Stimulated activated CD8-positive, alpha-beta memory T cell treated with anti-CD3 and anti-CD28 coated beads, Interleukin-7, amount 100 ng/mL, for 24 hours (primary cell): ENCODE results near the gene TPSD1.
"Not testable (repeated sequence)": the region's sequence is repeated elsewhere in the genome, so short reads cannot be mapped to it uniquely, and the experiment has no call there.

Source experiments
- DNase-seq: peaks from one replicate; pipeline ENCODE4 v3.0.0-alpha.2; 2020; ENCODE audit warnings: low read depth

Gene TPSD1

DNA sequence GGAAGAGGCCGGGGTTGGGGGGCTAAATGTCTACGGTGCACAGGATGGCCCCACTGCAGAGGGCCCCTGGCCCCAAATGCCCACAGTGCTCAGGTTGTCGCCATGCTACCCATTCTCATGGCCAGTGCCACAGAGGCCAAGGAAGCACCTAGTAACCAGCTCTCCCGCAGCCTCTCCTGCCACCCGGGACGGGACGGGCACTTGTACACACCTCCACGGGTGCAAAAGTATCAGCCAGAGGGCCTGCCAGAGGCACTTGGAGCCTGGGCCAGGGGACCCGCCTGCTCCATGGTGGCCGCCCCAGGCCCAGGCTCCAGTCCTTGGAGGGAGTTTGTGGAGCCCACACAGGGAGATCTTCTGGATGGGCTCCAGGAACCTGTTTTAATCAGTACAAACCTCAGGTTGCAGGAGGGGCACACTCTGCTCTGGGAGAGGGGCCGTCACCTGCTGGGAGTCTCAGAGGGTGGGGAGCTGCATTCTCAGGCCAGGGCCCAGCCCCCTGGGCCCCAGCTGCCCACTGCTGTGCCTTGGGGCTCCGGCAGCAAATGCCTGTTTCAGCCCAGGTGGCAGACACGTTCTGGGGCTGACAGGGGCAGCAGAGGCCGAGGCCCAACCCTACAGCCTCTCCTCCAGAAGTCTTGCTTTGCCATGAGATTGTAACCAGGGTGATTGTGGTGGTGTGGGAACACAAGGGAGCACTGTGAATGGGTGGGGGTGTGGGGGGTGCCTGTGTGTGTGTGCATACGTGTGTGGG, 7.9 kb downstream of the TPSD1 start:
- DNase-seq, result no peak

DNA sequence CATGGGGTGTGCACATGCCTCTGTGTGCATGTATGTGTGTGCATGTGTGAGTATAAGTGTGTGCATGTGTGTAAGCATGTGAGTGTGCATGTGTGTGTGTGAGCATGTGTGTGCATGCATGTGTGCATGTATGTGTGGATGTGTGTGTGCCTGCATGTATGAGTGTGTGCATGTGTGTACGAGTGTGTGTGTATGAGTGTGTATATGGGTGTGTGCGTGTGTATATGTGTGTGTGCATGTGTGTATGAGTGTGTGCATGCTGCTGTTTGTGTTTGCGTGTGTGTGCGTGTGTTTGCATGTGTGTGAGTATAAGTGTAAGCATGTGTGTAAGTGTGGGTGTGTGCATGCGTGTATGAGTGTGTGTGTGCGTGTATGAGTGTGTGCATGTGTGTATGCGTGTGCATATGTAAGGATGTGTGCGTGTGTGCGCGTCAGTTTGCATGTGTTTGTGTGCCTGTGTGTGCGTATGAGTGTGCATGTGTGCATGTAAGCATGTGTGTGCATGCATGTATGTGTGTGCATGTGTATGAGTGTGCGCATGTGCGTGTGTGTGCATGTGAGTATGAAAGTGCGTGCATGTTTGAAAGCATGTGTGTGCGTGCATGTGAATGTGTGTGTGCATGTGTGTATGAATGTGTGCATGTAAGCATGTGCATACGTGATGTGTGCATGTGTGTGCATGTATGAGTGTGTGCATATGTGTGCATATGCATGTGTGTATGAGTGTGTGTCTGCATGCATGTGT, 8.6 kb downstream of the TPSD1 start:
- no peak for DNase-seq

DNA sequence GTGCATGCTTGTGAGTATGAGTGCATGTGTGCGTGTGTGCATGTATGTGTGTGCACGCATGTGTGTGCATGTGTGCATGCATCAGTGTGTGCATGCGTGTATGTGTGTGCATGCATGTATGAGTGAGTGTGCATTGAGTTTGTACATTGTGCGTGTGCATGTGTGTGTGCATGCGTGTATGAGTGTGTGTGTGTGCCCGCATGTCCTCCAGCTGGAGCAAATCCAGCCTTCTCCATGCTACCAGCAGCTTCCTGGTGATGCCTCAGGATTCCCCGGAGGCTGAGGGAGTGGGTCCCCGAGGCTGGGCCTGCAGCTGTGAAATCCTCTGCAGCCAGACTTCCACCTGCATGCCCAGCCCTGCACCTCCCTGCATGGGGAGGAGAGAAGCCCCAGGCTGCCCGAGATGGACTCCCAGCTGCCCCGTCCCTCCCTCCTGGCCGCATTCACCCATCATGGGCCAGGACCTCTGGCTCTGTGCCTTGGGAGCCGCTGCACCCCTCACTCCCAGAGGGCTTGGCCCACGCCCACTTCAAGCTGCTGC, 9.3 kb downstream of the TPSD1 start:
- no peak for DNase-seq

- no peak for DNase-seq
These were observed 10.0 kb downstream of the TPSD1 start for GRCh38 chr16:1265826-1266225.

GRCh38 chr16:1269418-1269817, 13.5 kb downstream of the TPSD1 start:
- not testable (repeated sequence) for DNase-seq

- DNase-seq, result no peak
These were observed 15.5 kb downstream of the TPSD1 start for GRCh38 chr16:1271380-1271723.

DNA sequence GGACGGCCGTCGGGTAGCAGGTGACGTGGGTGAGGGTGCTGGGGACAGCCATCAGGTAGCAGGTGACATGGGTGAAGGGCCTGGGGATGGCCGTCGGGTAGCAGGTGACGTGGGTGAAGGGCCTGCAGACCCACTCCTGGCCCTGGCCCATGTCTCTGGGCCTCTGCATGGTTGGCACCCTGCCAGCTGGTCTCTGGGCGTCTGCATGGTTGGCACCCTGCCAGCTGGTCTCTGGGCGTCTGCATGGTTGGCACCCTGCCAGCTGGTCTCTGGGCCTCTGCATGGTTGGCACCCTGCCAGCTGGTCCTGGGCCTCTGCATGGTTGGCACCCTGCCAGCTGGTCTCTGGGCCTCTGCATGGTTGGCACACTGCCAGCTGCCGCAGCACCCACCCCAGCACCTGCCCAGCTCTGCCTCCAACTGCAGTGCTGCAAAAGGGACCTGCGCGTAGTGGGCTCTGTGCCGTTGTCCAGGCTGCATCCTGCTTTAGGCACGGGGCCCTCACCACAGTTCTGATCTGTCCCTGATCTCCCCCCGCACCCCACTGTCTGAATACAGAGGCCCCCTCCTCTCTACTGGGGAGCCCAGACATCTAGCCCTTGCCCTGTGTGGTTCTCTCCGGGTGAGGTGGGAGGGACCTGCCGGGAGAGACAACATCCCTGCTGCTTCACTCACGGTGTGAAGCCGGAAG, 16.0 kb downstream of the TPSD1 start:
- DNase-seq, result not testable (repeated sequence)

DNA sequence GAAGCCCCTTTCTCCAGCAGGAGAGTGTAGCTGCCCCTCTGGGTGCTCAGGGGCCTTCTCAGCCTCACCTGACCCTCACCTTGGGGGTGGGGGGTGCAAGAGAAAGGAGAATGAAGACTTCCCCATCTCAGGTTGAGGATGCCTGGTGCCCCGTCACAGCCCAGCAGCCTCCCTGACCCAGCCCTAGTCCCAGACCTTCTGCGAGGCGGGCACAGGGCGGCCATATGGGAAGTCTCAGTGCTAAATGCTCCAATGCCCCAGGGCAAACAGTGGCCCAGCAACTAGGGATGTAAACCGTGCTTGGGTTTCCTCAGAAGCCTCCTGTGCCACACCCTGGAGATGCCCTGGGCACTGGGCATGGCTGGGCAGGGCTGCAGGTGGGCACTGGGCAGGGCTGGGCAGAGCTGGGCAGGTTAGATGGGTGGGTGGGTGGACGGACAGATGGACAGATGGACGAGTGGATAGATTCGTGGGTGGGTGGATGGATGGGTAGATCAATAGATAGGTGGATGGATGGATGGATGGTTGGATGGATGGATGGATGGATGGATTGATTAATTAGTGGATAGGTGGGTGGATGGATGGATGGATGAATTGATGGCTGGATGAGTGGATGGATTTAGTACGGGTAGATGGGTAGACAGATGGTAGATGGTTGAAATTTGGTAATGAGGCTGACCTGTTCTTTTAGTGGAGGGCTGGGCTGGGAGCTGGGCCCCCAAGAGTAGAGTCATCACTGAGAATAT, 16.8 kb downstream of the TPSD1 start:
- no peak for DNase-seq

- no peak for DNase-seq
These were observed 17.9 kb downstream of the TPSD1 start for GRCh38 chr16:1273816-1274215.

DNA sequence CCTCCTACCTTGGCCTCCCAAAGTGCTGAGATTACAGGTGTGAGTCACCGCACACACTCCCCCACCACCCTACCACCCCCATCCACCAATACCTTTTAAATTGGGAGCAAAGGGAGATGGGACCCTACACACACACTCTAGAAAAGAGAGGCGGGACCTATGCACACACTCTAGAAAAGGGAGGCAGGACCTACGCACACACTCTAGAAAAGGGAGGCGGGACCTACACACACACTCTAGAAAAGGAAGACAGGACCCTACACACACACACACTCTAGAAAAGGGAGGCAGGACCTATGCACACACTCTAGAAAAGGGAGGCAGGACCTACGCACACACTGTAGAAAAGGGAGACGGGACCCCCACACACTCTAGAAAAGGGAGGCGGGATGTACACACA, 18.9 kb downstream of the TPSD1 start:
- DNase-seq, result no peak

DNA sequence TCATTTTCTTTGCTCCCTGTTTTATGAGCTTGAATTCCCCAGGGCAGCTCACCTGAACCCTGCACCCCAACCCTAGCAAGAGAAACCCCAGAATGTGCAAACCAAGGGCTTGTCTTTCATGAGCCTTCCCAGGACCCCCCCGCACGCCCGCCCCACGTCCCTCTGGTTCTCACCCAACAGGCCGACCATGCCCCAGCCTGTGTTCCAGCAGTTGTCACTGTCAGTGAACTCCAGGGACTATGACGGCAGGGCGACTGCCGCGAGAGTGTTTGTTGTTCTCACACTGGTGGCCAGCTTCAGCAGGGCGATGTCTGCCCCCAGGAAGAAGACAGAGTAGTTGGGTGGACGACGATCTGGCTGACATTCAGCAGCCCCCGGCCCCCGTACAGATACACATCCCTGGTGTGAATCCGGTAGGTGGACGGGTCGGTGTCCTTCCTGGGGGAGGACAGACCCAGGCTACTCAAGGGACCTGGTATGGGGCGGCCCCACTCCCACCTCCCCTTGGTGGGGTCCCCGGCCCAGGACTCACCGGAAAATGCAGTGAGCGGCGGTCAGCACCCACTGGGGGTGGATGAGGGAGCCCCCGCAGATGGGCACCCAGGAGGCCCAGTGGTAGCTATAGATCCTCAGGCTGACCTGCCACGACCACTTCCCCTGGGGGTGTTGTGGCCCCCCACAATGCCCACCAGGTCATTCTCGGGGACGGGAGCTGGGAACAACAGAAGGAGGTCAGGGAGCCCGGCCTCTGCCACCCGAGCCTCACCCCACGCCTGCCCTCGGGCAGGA, 20.1 kb downstream of the TPSD1 start:
- DNase-seq, result no peak

DNA sequence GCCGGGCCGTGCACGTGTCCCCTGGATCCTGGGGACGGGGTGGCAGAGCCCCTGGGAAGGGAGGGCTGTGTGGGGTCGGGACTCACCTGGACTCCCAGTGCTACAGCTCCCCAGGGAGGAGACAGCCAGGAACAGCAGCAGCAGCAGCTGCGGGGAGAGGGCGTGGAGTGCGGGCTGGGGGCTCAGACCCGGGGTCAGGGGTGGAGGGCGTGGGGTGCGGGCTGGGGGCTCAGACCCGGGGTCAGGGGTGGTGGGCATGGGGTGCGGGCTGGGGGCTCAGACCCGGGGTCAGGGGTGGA, 20.7 kb downstream of the TPSD1 start:
- no peak for DNase-seq

GRCh38 chr16:1277151-1277598, 21.3 kb downstream of the TPSD1 start:
- no peak for DNase-seq

DNA sequence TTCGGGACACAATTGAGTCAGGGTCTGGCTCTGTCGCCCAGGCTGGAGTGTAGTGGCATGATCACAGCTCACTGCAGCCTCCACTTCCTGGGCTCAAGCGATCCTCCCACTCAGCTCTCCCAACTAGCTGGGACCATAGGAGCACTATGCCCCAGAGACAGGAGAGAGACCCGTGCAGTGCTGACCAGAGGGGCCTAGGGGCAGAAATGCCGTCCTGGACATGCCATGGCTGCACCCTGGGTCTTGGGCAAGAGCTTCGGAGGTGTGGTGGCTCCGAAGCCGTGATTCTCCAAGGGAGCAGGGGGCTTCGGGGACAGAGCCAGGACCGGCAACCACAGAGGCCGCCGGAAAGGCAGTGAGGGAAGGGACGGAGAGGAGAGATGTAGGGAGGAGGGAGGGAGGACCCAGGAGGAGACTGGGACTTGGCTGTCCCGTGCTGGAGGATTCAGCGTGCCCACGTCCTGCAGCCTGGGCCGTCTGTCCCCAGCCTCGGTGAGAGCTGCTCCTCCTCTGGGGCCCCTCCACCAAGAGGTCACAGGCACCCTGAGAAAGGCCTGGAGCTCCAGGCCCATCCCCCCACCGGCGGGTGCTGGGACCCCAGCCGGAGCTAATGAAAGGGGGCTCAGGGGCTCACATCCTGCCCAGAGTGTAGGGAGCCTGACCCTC, 21.9 kb downstream of the TPSD1 start:
- DNase-seq, result no peak

- no peak for DNase-seq
These were observed 22.6 kb downstream of the TPSD1 start for GRCh38 chr16:1278477-1278876.

- DNase-seq, result no peak
These were observed 23.4 kb downstream of the TPSD1 start for GRCh38 chr16:1279081-1279944.

DNA sequence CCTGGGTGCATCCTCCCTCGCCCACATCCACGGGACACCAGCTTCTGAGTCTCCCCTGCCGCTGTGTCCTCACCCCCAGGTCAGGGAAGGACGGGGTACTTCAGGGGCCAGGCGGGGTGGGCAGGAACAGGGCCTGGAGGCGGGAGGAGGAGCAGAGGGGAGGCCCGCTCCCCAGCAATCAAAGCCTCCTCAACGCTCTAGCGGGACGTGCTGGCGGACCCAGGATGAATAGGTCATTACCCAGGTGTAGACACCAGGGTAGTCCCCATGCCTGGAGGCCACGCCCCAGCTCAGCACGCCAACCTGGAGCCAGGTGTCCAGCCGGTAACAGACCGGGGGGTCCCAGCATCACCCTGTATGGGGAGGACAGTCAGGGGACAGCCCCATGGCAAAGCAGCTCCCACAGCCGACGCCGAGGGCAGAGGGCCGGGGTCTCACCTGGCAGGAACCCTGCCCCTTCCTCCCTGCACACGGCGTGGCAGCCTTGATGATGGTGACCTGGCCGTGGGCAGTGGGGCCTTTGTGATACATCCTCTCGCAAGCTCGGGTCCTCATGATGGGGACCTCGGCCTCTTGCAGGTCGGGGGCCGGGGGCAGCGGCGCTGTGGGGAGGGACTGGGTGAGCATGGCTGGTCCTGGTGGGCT, 24.2 kb downstream of the TPSD1 start:
- DNase-seq, result no peak

DNA sequence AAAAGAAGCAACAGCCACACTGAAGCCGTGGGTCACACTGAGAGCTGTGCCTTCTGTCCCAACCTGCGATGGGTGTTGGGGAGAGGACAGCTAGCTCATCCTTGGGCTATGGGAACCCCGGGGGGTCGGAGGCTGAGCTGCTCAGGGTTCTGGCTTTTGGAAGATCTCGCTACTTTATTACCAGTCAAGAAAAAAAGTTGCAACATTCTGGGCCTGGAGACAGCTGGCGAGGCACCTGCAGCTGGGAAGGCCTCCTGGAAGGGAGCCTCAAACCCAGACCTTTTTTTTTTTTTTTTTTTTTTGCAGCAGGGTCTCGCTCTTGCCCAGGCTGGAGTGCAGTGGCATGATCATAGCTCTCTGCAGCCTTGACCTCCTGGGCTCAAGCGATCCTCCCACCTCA, 24.9 kb downstream of the TPSD1 start:
- DNase-seq, result no peak

DNA sequence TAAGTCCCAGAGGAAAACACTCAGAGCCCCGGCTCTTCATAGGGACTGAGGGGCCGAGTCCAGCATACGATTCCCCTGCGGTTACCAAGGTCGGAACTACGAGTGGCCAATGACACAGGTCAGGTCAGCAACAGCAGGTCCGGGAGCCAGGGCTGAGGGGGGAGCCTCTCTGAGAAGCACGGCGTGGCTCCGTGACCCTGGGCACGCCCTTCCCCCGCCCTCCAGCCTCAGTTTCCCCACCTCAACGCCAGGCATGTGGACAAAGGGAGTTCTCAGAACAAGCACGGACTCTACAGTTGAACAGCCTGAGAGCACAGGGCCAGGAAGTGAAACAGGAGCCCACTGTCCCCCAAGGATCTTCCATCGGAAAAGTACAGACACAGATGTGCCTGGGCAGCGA, 25.6 kb downstream of the TPSD1 start:
- DNase-seq, result no peak
